Smooth muscle cell (in vitro differentiated cells): ENCODE results near the gene FOXE1. TPM values are rescaled to one million over a fixed set of nuclear protein-coding genes. Genes with fewer than 3 reads are reported as not detected.

Source experiments
- DNase-seq: peaks from one replicate; lab custom pipeline; 2025; ENCODE audit not compliant: unreplicated experiment; lab: John Stamatoyannopoulos, UW
- H2AFZ ChIP-seq: fragments of 200-600 bp; sonication (generic); 2 replicates; pipeline ENCODE4 v1.6.0; 2016; ENCODE audit warnings: antibody characterized with exemption, low read depth, mild to moderate bottlenecking
- H3F3A ChIP-seq: fragments of 200-600 bp; sonication (generic); 2 replicates; pipeline ENCODE4 v1.6.0; 2017; ENCODE audit warnings: antibody characterized with exemption, low read depth
- H3K27ac ChIP-seq: fragments of 200-600 bp; sonication (generic); 2 replicates; pipeline ENCODE4 v1.5.1; 2016; ENCODE audit warnings: low read depth, mild to moderate bottlenecking
- H3K27me3 ChIP-seq: fragments of 200-600 bp; sonication (generic); 2 replicates; pipeline ENCODE4 v1.6.1; 2016; ENCODE audit warnings: low read depth, mild to moderate bottlenecking
- H3K36me3 ChIP-seq: fragments of 200-600 bp; sonication (generic); 2 replicates; pipeline ENCODE4 v1.5.1; 2016; ENCODE audit warnings: low read depth
- H3K4me1 ChIP-seq: fragments of 200-600 bp; sonication (generic); 2 replicates; pipeline ENCODE4 v1.5.1; 2016; ENCODE audit warnings: low read depth
- H3K4me2 ChIP-seq: fragments of 200-600 bp; sonication (generic); 2 replicates; pipeline ENCODE4 v1.6.0; 2016; ENCODE audit warnings: mild to moderate bottlenecking
- H3K4me3 ChIP-seq: fragments of 200-600 bp; sonication (generic); 2 replicates; pipeline ENCODE4 v1.5.1; 2016; ENCODE audit warnings: mild to moderate bottlenecking
- H3K79me2 ChIP-seq: fragments of 200-600 bp; sonication (generic); 2 replicates; pipeline ENCODE4 v1.6.0; 2016; ENCODE audit warnings: low read depth, mild to moderate bottlenecking
- H3K9ac ChIP-seq: fragments of 200-600 bp; sonication (generic); 2 replicates; pipeline ENCODE4 v1.6.0; 2016; ENCODE audit warnings: low read depth
- H3K9me3 ChIP-seq: fragments of 200-600 bp; sonication (generic); replicated peaks from 2 replicates; pipeline ENCODE4 v1.5.1; 2016; ENCODE audit warnings: low read depth
- H4K20me1 ChIP-seq: fragments of 200-600 bp; sonication (generic); 2 replicates; pipeline ENCODE4 v1.6.0; 2016; ENCODE audit warnings: low read depth
- WGBS: methylation state at CpG from one replicate; pipeline ENCODE4 v1.1.7; 2016; ENCODE audit warnings: low lambda C conversion rate; 5-methylcytosine and 5-hydroxymethylcytosine counted together
- polyA plus RNA-seq: library from polyadenylated mRNA; unstranded; fragments of >200 nt; fragmentation: Nextera tagmentation; extraction: Ambion mirVana; gene quantifications from 2 replicates; pipeline ENCODE4 v1.2.1, GENCODE V29; 2016
- total RNA-seq: library from RNA; depleted of rRNA; stranded (reverse); fragments of >200 nt; gene quantifications from 2 replicates; pipeline ENCODE4 v1.2.3, GENCODE V29; 2014
- TF ChIP-seq, protein P1 (sequence below): fragments of 200-600 bp; sonication (generic); IDR thresholded peaks from 2 replicates; pipeline ENCODE4 v1.5.1; 2017; ENCODE audit warnings: borderline replicate concordance, mild to moderate bottlenecking, antibody characterized with exemption; ENCODE audit not compliant: insufficient read depth, poor library complexity, severe bottlenecking

FOXE1 gene
- total and polyA plus RNA-seq, 2 experiments from 2014 or later, result not detected

DNA sequence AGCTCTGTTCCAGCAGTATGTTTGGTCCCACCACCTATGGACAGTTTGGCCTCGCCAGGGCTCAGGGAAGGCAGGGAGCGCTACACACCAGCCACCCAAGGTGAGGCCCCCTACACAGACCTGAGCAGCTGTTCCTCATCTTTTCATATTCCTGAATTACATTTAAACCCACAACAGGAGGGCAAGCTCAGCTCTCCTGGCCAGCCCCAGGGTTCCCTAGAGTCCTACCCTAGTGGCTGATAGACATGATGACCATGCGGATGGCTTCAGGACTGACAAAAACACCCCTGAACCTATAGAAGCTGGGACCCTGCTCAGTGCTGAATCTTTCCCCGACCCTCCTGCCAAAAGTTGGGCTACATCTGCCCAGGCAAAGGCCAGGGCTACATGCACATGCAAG is 6.7 kb upstream of the FOXE1 start:
- H3F3A ChIP-seq, result no peaks in the 10 kb centered on the region
- H3K9ac ChIP-seq, result no peak overlapping the region
- no peak for DNase-seq
- peaks cover 9% of the 10 kb centered on the region for H3K4me1 ChIP-seq
- no peak overlapping the region for H3K4me3 ChIP-seq
- no peaks in the 10 kb centered on the region for H3K79me2 ChIP-seq
- H2AFZ ChIP-seq, result no peak overlapping the region
- H3K9me3 ChIP-seq, result no peaks in the 10 kb centered on the region
- no peak overlapping the region for H3K4me2 ChIP-seq
- no peaks in the 10 kb centered on the region for H4K20me1 ChIP-seq
- TF ChIP-seq, protein P1, sequence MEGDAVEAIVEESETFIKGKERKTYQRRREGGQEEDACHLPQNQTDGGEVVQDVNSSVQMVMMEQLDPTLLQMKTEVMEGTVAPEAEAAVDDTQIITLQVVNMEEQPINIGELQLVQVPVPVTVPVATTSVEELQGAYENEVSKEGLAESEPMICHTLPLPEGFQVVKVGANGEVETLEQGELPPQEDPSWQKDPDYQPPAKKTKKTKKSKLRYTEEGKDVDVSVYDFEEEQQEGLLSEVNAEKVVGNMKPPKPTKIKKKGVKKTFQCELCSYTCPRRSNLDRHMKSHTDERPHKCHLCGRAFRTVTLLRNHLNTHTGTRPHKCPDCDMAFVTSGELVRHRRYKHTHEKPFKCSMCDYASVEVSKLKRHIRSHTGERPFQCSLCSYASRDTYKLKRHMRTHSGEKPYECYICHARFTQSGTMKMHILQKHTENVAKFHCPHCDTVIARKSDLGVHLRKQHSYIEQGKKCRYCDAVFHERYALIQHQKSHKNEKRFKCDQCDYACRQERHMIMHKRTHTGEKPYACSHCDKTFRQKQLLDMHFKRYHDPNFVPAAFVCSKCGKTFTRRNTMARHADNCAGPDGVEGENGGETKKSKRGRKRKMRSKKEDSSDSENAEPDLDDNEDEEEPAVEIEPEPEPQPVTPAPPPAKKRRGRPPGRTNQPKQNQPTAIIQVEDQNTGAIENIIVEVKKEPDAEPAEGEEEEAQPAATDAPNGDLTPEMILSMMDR, result no peak
- H3K27ac ChIP-seq, result no peak overlapping the region
- no peaks in the 10 kb centered on the region for H3K36me3 ChIP-seq
- peaks cover 87% of the 10 kb centered on the region for H3K27me3 ChIP-seq
- WGBS, result 76% methylated on average over 4 of the region's 4 CpGs

DNA sequence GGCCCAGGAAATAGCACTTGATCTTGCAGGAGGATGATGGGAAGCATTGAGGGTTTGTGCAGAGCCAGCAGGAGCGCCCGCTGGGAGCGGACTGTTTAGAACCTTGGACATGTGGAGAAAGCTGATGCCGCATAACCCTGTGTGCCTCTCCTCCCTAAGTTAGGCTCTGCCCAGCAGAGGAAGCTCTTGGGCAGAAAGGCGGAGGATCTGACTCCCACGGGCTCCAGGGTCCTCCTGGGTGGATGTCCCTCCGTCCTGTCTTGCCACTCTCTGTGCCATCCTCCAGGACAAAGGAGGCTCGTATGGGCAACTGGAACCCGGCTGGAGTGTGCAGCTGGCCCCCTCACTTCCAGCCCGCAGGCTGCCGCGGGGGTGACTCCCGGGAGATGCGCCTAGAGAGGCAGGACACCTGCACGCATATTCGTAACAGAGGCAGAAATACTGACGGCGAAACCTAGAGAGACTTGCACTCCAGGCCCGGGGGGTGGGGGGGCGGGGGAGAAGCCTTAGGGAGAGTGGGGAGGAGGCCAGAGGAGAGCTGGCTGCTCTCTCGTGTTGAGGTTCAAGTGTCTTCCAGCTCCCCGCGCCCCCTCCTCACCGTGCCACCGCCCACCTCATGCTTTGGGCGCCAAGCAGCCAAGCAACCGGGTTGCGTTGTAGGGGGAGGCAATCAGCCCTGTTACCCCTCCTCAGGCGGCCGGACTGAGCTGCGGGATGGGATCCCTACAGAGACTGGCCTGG is 5.4 kb upstream of the FOXE1 start:
- Histone ChIP-seq H3K4me3 (no peak overlapping the region), H3K4me2 (no peak overlapping the region), H3F3A (no peaks in the 10 kb centered on the region), H4K20me1 (no peaks in the 10 kb centered on the region), H3K36me3 (no peaks in the 10 kb centered on the region), H2AFZ (no peak overlapping the region), H3K4me1 (peaks cover 13% of the 10 kb centered on the region), H3K9ac (no peak overlapping the region), H3K79me2 (no peaks in the 10 kb centered on the region), H3K27ac (no peak overlapping the region), H3K27me3 (peaks cover 95% of the 10 kb centered on the region), H3K9me3 (no peaks in the 10 kb centered on the region)
- 19% methylated on average over 30 of the region's 31 CpGs for WGBS
- no peak for DNase-seq
- TF ChIP-seq, protein P1, result no peak

DNA sequence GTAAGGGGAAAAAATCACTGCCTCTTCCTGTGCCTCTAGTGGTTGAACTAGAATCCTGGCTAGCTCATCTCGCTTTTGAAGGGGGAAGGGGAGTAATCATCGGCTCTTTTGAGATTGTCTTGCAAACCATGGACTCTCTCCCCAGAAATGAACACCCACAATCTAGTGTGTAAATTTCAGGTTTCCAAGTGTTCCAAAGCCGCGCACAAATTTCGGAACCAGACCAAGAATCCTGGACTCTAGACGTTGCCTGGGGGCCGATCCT is 4.9 kb upstream of the FOXE1 start:
- H3K9me3 ChIP-seq, result no peaks in the 10 kb centered on the region
- no peak overlapping the region for H3K9ac ChIP-seq
- TF ChIP-seq, protein P1, result no peak
- no peaks in the 10 kb centered on the region for H3K79me2 ChIP-seq
- H3K27me3 ChIP-seq, result peaks cover 95% of the 10 kb centered on the region
- no peaks in the 10 kb centered on the region for H3K36me3 ChIP-seq
- peak overlapping the region; percentile 67 for H3K4me2 ChIP-seq
- peaks cover 13% of the 10 kb centered on the region for H3K4me1 ChIP-seq
- DNase-seq, result no peak
- no peaks in the 10 kb centered on the region for H3F3A ChIP-seq
- no peaks in the 10 kb centered on the region for H4K20me1 ChIP-seq
- H2AFZ ChIP-seq, result no peak overlapping the region
- no peak overlapping the region for H3K27ac ChIP-seq
- H3K4me3 ChIP-seq, result no peak overlapping the region
- 6% methylated on average over 7 of the region's 7 CpGs for whole genome bisulfite sequencing

DNA sequence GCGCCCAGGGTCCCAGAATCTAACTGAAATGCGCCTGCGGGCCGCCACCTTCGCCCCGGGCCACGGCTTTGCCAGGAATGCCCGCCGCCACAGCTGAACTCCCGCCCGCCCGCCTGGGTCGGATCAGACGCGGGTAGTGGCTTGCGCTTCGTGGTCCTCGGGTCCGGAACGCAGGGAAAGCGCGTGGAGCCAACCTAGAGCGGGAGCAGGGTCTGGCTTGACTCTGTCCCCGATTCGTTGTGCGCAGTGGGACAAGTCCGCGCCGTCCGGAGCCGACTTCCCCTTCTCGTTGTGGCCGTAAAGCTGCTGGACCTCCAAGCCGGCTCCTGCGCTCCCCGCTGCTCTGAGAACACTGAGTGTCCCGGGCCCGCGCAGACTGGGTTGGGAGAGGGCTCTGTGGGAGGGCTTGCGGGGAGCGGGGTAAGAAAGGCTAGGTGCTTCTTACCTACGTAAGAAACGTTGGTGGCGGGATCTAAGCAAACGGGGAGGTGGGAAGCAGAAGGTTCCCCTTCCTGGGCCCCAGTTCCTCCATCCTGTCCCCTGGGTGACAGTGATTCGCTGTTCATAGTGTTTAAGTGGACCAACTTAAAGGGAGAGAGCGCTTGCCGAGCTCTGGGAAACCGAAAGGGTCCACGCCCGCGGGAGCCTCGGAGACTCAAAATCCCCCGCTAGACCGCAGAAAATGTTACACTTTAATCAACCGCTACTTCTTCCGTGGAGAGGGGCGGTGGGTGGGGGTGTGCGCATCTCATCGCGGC is 4.4 kb upstream of the FOXE1 start:
- no peak for DNase-seq
- Histone ChIP-seq H3K27ac (no peak overlapping the region), H4K20me1 (no peaks in the 10 kb centered on the region), H3K4me1 (peaks cover 13% of the 10 kb centered on the region), H3K4me3 (peak overlapping the region; percentile 28), H3F3A (no peaks in the 10 kb centered on the region), H2AFZ (no peak overlapping the region), H3K36me3 (no peaks in the 10 kb centered on the region), H3K9ac (no peak overlapping the region), H3K79me2 (no peaks in the 10 kb centered on the region), H3K4me2 (peak overlapping the region; percentile 67), H3K27me3 (peaks cover 98% of the 10 kb centered on the region), H3K9me3 (no peaks in the 10 kb centered on the region)
- TF ChIP-seq, protein P1, result no peak
- WGBS, result 8% methylated on average over 46 of the region's 61 CpGs
